Small intestine (tissue), 7 donors: Measurements from ENCODE around the gene PRKAG1. TPM values are rescaled to one million over a fixed set of nuclear protein-coding genes. Genes with fewer than 3 reads are reported as not detected.

ENCODE experiments used
- DNase-seq, 2 donors: peaks; one replicate each; pipeline versions ENCODE4 v3.0.0 to v3.0.0-alpha.2; 2013
- FAIRE-seq: peaks from 2 replicates; lab custom pipeline; 2012; peaks lifted over from hg19 to GRCh38; lab: Jason Lieb, UNC
- H3K27ac ChIP-seq, 3 donors: one replicate each; pipeline ENCODE4 v1.5.1; 2013; ENCODE audit warnings: low read length in 2 of 3, mild to moderate bottlenecking in 2 of 3, control low read depth in 1 of 3, inconsistent platforms in 1 of 3, low read depth in 1 of 3, moderate library complexity in 1 of 3
- H3K27me3 ChIP-seq, 3 donors: one replicate each; pipeline ENCODE4 v1.6.1; 2013; ENCODE audit warnings: low read length in 3 of 3, inconsistent platforms in 1 of 3; ENCODE audit not compliant: control insufficient read depth in 3 of 3, insufficient read depth in 3 of 3
- H3K36me3 ChIP-seq, 3 donors: one replicate each; pipeline ENCODE4 v1.6.1; 2013; ENCODE audit warnings: low read length in 3 of 3, inconsistent platforms in 1 of 3, low read depth in 1 of 3, mild to moderate bottlenecking in 1 of 3, moderate library complexity in 1 of 3; ENCODE audit not compliant: control insufficient read depth in 3 of 3, insufficient read depth in 2 of 3
- H3K4me1 ChIP-seq, 3 donors: one replicate each; pipeline ENCODE4 v1.6.1; 2013; ENCODE audit warnings: low read length in 2 of 3, inconsistent platforms in 1 of 3, low read depth in 1 of 3, mild to moderate bottlenecking in 1 of 3, moderate library complexity in 1 of 3; ENCODE audit not compliant: control insufficient read depth in 3 of 3, insufficient read depth in 2 of 3
- H3K4me3 ChIP-seq, 3 donors: one replicate each; pipeline ENCODE4 v1.5.1; 2013; ENCODE audit warnings: low read length in 3 of 3, control low read depth in 1 of 3, inconsistent platforms in 1 of 3, low read depth in 1 of 3, mild to moderate bottlenecking in 1 of 3, moderate library complexity in 1 of 3
- H3K9me3 ChIP-seq, 2 donors: one replicate each; pipeline ENCODE4 v1.6.1; 2013; ENCODE audit warnings: low read depth in 1 of 2, low read length in 1 of 2; ENCODE audit not compliant: control insufficient read depth in 2 of 2, insufficient read depth in 1 of 2
- WGBS, 3 donors: extraction: QIAGEN DNeasy Blood & Tissue Kit; methylation state at CpG; one replicate each; pipeline ENCODE4 v1.1.7; 2013; 5-methylcytosine and 5-hydroxymethylcytosine counted together
- polyA plus RNA-seq, 4 donors: library from polyadenylated mRNA; stranded (reverse) in 3 of 4; unstranded in 1 of 4; fragments of 200-250 nt in 3 of 4; fragments of 120-200 nt in 1 of 4; gene quantifications; one replicate each; pipeline versions ENCODE4 v1.2.1 to v1.2.3, GENCODE V29; 2013
- donor health status: healthy with polysubstance abuse.
- donor health status: control.
- donor health status: control.
- donor health status: Bipolar disorder and iron deficiency.
- donor health status: healthy.

PRKAG1 gene
- polyA plus RNA-seq, 4 donors, result 50.0 to 69.7 (median 60.6) TPM

- FAIRE-seq, result no peak
- Histone ChIP-seq H3K4me1 (no peaks in the 10 kb centered on the region), H3K27me3 (no peaks in the 10 kb centered on the region), H3K9me3 (no peaks in the 10 kb centered on the region), H3K4me3 (no peak overlapping the region), H3K27ac (no peak overlapping the region), H3K36me3 (peaks cover 25 to 88% (median 26%) of the 10 kb centered on the region in 3 donors)
- no peak for DNase-seq
- 84 to 93% (median 86%) methylated on average over 8 of the region's 8 CpGs for WGBS, 3 donors
These were observed 13.1 kb upstream of the PRKAG1 start for GRCh38 chr12:49031573-49032161.

GRCh38 chr12:49030714-49031572 lies 12.4 kb upstream of the PRKAG1 start:
- FAIRE-seq (no peak), DNase-seq (no peak)
- Histone ChIP-seq H3K9me3 (no peaks in the 10 kb centered on the region), H3K27me3 (no peaks in the 10 kb centered on the region), H3K36me3 (peaks cover 25 to 91% (median 25%) of the 10 kb centered on the region in 3 donors), H3K4me1 (no peaks in the 10 kb centered on the region), H3K4me3 (no peak overlapping the region), H3K27ac (no peak overlapping the region)
- WGBS, 3 donors, result 92 to 95% (median 95%) methylated on average over 19 of the region's 19 CpGs

DNA sequence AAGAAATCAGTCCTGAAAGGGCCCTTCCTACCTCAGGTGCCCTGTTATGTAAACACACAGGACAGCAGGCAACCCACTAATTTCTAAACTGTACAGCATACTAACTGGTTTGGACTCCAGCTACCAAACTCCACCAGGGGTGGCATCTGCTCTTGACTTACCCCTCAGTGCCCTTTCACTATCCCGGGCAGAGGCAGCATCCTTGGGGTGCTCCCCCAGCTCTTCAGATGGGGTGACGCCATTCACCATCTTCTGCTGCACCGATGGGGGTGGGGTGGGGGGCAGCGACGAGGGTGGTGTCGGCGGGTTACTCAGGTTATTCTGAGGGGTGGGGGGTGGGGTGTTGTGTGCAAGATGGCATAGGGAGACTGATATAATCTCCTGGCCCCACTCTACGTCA lies 11.5 kb upstream of the PRKAG1 start:
- Histone ChIP-seq H3K4me3 (no peak overlapping the region), H3K27ac (no peak overlapping the region), H3K9me3 (no peaks in the 10 kb centered on the region), H3K36me3 (peaks cover 22 to 90% (median 29%) of the 10 kb centered on the region in 3 donors), H3K4me1 (no peaks in the 10 kb centered on the region), H3K27me3 (no peaks in the 10 kb centered on the region)
- WGBS, 3 donors, result 90% methylated on average over 8 of the region's 8 CpGs
- DNase-seq (no peak), FAIRE-seq (no peak)

DNA sequence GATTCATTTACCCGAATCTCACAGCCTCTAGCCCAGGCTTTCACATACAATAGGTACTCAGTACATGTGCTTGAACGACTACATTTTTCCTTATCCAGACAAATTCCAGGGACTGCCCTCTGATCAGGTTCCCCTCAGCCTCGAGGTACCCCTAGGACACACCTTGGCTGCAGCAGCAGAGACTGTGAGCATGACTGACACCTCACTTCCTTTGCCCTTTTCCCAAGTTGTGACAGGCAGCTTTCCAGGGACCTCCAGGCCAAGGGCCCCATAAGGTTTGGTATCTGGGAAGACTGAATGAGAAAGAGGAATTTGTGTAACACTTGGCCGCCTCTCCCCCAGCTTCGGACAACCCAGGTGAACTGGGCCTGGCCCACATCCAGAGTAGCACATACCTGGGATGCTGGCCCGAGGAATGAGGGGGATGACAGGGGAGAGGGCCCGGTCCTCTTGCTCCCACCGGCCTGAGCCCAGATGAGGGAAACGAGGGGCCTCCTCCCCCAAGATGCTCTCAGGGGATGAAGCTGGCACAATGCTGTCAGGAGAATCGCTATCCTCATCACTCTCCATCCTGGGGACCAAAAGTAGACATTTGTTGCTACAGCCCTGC lies 10.2 kb upstream of the PRKAG1 start:
- Histone ChIP-seq H3K27ac (no peak overlapping the region), H3K4me3 (no peak overlapping the region), H3K27me3 (no peaks in the 10 kb centered on the region), H3K9me3 (no peaks in the 10 kb centered on the region), H3K4me1 (no peaks in the 10 kb centered on the region), H3K36me3 (peaks cover 29 to 88% (median 32%) of the 10 kb centered on the region in 3 donors)
- DNase-seq (no peak), FAIRE-seq (no peak)
- WGBS, 3 donors, result 85 to 91% (median 88%) methylated on average over 10 of the region's 10 CpGs

DNA sequence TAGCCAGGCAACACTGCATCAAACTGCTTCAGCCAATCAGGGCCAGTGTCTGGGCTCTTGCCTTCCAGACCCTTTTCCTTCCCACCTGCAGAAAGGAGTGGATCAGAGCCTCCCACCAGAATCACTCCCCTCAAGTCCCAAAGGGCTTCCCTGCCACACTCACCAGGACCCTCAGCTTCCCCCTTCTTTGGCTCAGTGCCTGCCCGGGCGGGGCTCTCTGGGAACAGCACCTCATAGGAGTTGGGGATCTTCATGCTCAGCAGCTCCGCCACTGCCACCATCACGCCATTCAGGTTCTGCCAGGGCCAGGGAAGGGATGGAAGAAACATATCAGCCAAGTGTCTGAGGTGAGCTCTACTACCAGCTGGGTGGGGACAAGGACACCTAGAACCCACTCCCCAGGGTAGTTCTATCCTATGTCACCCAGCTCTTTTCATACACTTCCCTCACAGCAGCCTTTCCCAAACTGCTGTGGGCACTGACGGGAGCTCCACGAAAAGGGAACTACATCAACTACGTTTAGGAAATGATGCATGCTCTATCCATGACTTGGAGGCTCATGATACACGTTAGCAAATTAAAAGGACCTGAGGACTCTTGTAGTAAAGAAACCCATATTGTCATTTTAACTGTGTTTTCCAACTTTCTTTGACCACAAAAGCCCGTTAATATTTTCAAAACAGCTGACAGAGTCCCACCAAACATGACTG lies 9.4 kb upstream of the PRKAG1 start:
- no peaks in the 10 kb centered on the region for H3K27me3 ChIP-seq
- no peak for DNase-seq
- no peaks in the 10 kb centered on the region for H3K9me3 ChIP-seq
- no peak overlapping the region for H3K27ac ChIP-seq
- 93 to 95% (median 94%) methylated on average over 9 of the region's 9 CpGs for WGBS, 3 donors
- H3K4me3 ChIP-seq, result no peak overlapping the region
- H3K36me3 ChIP-seq, result peaks cover 26 to 86% (median 31%) of the 10 kb centered on the region in 3 donors
- no peak for FAIRE-seq
- no peaks in the 10 kb centered on the region for H3K4me1 ChIP-seq

DNA sequence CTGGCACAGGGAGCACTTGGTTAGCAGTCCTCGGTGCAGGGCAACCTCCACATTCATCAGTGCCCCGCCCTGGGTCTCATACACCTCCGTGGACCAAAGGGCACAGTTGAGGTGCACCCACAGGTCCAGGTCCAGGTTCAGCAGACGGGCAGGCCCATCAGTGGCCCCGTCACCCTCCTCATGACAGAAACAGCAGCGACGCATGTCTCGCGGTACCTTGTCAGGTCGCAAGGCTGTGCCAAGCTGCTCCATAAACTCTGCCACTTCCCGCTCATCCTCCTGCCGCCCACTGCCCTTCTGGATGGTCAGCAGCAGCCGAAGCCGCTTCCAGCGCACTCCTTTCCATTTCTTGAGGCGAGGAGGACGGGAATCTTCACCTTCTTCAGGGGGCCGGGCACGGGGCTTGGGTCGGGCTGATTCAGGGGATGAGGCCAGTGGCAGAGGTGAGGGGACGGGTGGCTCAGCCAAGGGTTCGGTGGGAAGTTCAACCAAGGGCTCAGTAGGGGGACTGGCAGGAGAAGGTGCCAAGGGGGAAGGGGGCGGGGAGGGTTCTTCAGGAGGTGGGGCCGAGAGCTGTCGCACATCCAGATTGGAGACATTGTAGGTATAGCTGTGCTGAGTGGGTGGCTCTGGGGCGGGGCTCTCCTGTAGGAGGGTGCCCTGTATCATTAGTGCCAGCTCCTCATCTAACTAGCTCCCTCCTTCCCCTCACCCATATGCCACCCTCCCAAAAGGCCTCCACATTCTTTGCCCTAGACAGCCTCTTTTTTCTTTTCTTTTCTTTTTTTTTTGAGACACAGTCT lies 8.3 kb upstream of the PRKAG1 start:
- FAIRE-seq (no peak), DNase-seq (peak in 1 of 2 donors; percentile 82)
- 83 to 91% (median 90%) methylated on average over 26 of the region's 26 CpGs for WGBS, 3 donors

DNA sequence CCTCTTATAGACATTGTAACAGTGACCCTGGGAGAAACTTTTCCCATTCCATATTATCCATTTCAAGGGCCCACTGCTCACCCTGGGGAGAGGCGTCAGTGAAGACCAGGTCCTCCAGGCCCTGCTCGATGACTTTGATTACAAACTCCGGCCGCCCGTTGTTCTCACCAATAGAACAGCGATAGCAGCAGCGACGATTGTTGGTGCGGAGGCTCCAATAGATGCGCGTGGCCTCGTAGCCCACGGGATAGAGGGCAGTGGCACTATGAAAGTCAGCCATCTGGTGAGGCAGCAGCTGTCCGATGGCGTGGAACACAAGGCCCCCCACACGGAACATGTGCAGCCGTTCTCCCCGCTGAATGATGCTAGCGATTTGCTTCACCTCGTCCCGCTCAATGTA lies 7.5 kb upstream of the PRKAG1 start:
- Histone ChIP-seq H3K36me3 (peaks cover 29 to 86% (median 30%) of the 10 kb centered on the region in 3 donors), H3K4me3 (no peak overlapping the region), H3K27ac (no peak overlapping the region), H3K9me3 (no peaks in the 10 kb centered on the region), H3K4me1 (no peaks in the 10 kb centered on the region), H3K27me3 (no peaks in the 10 kb centered on the region)
- DNase-seq (no peak), FAIRE-seq (no peak)
- 96 to 97% (median 97%) methylated on average over 21 of the region's 21 CpGs for WGBS, 3 donors

More for the DNA sequence above, 8.3 kb upstream of the PRKAG1 start:
- Histone ChIP-seq H3K36me3 (peaks cover 26 to 86% (median 26%) of the 10 kb centered on the region in 3 donors), H3K4me3 (no peak overlapping the region), H3K27me3 (no peaks in the 10 kb centered on the region), H3K4me1 (no peaks in the 10 kb centered on the region), H3K27ac (no peak overlapping the region), H3K9me3 (no peaks in the 10 kb centered on the region)
